ENCODE data around the gene LMNTD2. TPM values are rescaled to one million over a fixed set of nuclear protein-coding genes. Genes with fewer than 3 reads are reported as not detected.

The LMNTD2 gene, protein sequence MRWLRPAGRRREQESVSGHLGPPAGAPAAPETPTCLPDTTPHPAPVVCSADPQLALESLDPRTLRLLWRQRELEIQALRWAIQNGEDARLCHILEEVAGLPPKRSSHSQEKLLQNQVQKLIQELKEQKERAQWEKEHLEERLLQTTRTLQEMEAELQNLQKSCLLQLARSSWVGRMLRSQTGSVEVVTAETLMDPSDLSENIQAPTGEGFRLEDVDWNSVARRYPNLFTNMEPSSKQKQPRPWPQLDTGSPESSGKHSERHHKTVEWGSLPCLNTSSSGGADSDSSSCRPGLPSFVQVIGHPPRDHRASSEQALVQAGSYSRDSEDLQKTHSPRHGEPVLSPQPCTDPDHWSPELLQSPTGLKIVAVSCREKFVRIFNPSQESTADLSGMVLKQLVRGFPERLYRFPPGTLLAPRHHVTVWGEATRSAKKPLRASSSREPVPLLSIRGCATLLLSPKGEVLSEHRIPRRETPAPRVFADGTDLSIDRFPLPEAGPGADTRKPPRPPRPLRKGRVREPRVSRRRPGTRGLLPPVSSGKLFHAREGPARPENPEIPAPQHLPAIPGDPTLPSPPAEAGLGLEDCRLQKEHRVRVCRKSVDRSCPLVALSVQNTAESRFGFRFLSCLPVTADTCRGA
- total RNA-seq (ENCODE audit: low replicate concordance), result 0.45 TPM in 1 of 2 replicates, not detected in the other

DNA sequence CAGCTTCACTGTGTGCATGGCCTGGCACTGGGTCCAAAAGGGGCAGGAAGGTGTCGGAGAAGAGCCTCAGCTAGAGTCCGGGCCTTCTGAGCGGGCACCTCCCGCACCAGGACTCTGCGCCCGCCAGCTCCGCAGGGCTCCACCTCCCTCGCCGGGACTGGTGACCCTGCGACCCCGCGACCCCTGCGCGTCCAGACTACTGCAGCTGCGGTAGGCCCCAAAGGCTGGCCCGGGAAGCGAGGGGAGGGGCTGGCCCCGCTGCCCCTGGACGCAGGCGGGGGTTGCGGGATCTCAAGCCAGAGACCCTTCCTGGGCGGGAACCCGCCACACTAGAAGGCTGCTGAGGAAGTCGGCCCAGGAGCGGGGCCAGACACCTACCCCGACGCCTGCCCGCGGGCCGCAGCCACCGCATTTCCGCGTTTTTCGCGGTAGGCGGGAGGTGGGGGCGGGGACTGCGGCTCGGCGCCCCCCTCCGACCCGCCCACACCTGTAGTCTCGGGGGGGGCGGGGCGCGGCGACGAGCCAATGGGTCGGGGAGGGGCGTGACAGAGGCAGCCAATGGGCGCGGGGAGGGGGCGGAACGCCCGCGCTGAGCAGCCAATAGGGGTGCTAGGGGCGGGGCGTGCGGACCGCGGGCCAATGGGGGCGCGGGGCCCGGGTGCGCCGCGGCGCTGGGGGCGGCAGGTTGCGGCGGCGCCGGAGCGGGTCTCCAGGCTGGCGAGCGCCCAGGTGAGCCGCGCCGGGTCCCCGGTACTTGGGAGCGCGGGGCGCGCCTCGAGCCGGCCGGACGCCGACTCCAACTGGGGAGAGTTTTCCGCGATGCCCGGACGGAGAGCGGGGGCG, at the start of gene LMNTD2, which contains the start of gene RASSF7:
LMNTD2 (minus strand) TSS at position 434 of the 843 bp plus-strand sequence; CDS start at position 412, 22 bp downstream.
RASSF7 (plus strand) TSS at position 666 of the 843 bp plus-strand sequence. CDS start 799 bp downstream, outside the sequence.

DNA sequence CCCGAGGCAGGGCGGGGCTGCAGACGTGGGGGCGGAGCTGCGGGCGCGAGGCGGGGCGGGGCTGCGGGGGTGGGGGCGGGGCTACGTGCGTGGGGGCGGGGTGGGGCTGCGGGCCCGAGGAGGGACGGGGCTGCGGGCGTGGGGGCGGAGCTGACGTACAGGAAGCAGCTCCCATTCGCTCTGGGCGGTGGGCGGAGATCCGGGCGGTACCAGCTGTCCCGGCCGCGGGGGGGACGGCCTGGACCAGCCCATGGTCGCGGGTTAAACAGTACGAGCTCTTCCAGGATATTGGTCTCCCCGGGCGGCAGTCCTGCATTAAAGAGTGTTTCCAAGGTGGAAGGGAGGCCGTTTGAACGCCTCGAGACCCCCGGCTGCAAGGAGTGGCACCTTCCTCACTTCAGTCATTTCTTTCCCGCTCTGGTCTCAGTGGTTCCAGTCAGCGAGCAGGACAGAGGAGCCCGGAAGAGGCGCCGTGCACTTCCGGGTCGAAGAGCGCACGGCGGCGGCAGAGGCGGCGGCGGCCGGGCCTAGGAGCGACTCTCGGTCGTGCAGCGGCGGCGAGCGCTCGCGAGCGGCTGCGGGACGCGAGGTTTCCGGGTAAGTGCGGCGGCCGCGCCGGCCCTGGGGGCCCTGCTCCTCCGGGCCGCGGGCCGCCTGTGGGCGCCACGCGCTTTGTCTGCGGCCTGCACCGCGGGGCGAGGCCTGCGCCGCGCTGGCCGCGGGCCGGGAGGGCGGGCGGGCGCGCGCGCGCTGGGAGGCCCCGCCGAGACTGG, 15.6 kb upstream of the LMNTD2 start, which contains the start of gene PHRF1:
PHRF1 (plus strand) TSS at position 475 of the 773 bp plus-strand sequence. CDS start 5,043 bp downstream, outside the sequence.

DNA sequence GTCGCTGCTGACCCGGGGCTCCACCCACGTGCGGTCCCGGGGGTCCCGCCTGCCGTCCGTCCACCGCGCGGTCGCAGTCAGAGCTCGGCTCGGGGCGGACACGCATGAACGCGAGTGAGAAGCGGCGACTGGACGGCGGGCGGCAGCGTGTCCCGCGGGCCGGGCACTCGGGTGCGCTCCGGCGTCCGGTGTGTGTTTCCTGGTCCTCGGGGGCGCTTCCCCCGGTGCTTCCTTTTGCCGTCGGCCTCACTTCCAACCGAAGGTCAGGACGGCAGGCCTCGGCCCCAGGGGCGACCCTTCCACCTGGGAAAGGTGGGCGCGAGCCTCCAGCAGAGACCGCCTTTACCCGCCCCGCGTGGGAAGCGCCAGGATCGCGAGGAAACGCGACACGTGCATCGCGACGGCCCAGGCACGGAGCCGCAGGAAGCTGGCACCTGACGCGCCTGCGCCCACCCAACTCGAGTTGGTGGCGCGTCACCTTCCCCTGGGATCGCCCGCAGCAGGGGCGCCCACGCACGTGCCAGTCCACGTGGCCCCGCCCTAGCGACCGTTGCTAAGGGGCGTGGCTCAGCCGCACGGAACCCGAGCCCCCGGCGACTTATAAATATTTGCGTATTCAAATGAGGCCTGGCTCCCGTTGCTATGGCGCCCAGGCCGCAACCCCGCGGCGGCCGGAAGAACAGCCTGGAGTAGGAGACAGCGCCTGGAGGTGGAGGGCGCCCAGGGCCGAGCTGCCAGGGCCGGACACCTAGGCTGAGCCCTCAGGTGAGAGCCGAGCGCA, 23.5 kb downstream of the LMNTD2 start, which contains the start of gene LRRC56:
LRRC56 (plus strand) TSS at position 687 of the 781 bp plus-strand sequence. CDS start 3,158 bp downstream, outside the sequence.

DNA sequence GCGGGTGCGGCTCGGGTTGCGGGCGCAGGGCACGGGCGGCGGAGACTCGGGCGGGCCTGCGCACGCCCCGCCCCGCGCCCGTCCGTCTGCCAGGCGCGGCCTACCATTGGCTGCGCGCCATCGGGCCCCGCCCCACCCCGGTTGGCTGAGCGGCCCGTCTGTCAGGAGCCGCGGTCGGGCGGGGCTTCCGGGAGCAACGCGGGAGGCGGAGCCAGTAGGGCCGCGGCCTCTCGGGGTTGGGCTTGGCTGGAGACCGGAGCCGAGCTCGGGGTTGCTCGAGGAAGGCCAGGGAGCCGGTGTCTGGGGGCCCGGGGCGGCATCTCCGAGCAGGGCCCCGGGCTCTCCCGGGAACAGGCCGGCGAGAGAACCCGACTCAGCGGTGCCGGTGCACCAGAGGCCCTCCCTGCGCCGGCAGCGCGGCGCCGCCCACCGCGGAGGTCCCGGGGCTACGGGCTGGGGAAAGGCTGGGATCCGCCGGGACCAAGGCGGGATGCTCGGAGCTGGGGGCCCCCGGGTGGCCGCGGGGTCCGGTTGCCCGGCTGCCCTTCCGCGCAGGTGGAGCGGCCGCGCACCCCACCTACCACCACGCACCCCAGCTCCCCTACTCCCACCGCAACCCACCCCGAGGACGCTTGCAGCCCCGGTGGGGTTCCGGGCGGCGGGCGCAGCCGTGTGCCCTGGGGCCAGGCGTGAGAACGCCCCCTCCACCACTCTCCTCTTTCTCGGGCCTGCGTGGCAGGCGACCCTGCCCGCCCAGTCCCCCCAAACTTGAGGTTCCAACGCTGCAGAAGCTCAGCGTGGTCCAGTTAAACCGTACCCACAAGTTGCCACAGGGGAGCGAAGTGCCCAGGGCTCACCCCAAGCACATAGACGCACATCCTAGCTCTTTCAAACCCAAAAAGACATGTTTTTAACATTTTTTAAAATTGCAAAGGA, 24.8 kb downstream of the LMNTD2 start, which contains the start of gene HRAS:
HRAS (minus strand) TSS at position 58 of the 936 bp plus-strand sequence.

DNA sequence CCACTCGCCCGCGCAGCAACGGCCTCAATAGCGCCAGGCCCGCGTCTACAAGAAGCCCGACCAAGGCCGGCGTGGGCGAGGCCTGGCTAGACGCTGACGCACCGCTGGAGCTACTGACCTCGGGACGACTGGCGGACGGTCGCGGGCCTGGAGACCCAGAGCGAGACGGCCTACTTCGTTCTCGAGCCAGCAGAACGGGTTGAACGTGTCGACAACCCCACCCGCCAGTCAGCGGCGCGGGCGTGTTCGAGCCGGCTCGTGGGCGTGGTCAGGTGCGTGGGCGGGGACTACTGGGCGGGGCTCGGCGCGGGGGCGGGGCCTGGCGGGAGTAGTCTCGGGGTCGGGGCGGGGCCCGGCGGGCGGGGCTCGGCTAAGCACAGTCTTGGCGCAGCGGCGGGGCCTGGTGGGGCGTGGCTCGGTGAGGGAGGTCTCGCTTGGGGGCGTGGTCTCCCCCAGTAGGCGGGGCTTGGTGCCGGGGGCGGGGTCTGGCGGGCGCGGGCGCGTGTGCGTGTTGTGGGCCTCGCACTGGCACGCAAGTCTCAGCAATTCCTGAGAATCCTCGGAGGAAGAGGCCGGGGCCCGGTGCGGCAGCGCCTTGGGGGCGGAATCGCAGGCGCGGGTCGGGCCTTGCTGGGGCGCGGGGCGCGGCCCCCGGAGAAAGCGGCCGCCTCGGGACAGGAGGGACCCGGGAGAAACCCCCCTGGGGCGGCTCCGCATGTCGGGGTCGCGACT, 53.4 kb downstream of the LMNTD2 start, which contains the start of gene RNH1:
RNH1 (minus strand) TSS at position 248 of the 732 bp plus-strand sequence. CDS start 5,080 bp downstream, outside the sequence.

Other genes with a start within 250 kb of the LMNTD2 start
- gene IFITM1, start 246.7 kb downstream of the LMNTD2 start, total RNA-seq (ENCODE audit: low replicate concordance), result 12.6 and 143 TPM in 2 replicates
- gene IFITM3, start 239.9 kb downstream of the LMNTD2 start, total RNA-seq (ENCODE audit: low replicate concordance), result 74.6 and 147 TPM in 2 replicates
- gene B4GALNT4, start 191.2 kb downstream of the LMNTD2 start, total RNA-seq (ENCODE audit: low replicate concordance), result 1.1 and 2.8 TPM in 2 replicates
- 0.12 and 0.60 TPM in 2 replicates for gene PKP3, start 166.5 kb downstream of the LMNTD2 start, total RNA-seq (ENCODE audit: low replicate concordance)
- gene SIGIRR, start 145.7 kb downstream of the LMNTD2 start, total RNA-seq (ENCODE audit: low replicate concordance), result 5.7 and 17.8 TPM in 2 replicates
- not detected in 2 replicates for gene ANO9, start 118.7 kb downstream of the LMNTD2 start, total RNA-seq (ENCODE audit: low replicate concordance)
- 26.9 and 49.1 TPM in 2 replicates for gene PTDSS2, start 110.5 kb downstream of the LMNTD2 start, total RNA-seq (ENCODE audit: low replicate concordance)
- 372 and 844 TPM in 2 replicates for gene RNH1, start 53.5 kb downstream of the LMNTD2 start, total RNA-seq (ENCODE audit: low replicate concordance)
- 84.7 and 112 TPM in 2 replicates for gene HRAS, start 25.2 kb downstream of the LMNTD2 start, total RNA-seq (ENCODE audit: low replicate concordance)
- gene LRRC56, start 23.2 kb downstream of the LMNTD2 start, total RNA-seq (ENCODE audit: low replicate concordance), result 0.23 TPM in 2 replicates
- 1.4 and 8.6 TPM in 2 replicates for gene RASSF7, start 232 bp upstream of the LMNTD2 start, total RNA-seq (ENCODE audit: low replicate concordance)
- 16.6 and 19.2 TPM in 2 replicates for gene PHRF1, start 15.7 kb upstream of the LMNTD2 start, total RNA-seq (ENCODE audit: low replicate concordance)
- gene IRF7, start 55.2 kb upstream of the LMNTD2 start, total RNA-seq (ENCODE audit: low replicate concordance), result 3.7 and 7.7 TPM in 2 replicates
- not detected in 2 replicates for gene CDHR5, start 64.2 kb upstream of the LMNTD2 start, total RNA-seq (ENCODE audit: low replicate concordance)
- gene SCT, start 66.4 kb upstream of the LMNTD2 start, total RNA-seq (ENCODE audit: low replicate concordance), result not detected in 2 replicates
- not detected in 2 replicates for gene DRD4, start 76.5 kb upstream of the LMNTD2 start, total RNA-seq (ENCODE audit: low replicate concordance)
- 29.6 and 31.8 TPM in 2 replicates for gene DEAF1, start 134.5 kb upstream of the LMNTD2 start, total RNA-seq (ENCODE audit: low replicate concordance)
- gene TMEM80, start 135.1 kb upstream of the LMNTD2 start, total RNA-seq (ENCODE audit: low replicate concordance), result 2.9 and 5.7 TPM in 2 replicates
- gene EPS8L2, start 145.5 kb upstream of the LMNTD2 start, total RNA-seq (ENCODE audit: low replicate concordance), result 44.3 and 83.2 TPM in 2 replicates
- gene TALDO1, start 186.7 kb upstream of the LMNTD2 start, total RNA-seq (ENCODE audit: low replicate concordance), result 69.4 and 177 TPM in 2 replicates
- 17.4 and 20.2 TPM in 2 replicates for gene GATD1, start 216.7 kb upstream of the LMNTD2 start, total RNA-seq (ENCODE audit: low replicate concordance)
- gene CEND1, start 229.4 kb upstream of the LMNTD2 start, total RNA-seq (ENCODE audit: low replicate concordance), result 0.23 TPM in 1 of 2 replicates, not detected in the other
- 5.1 and 21.5 TPM in 2 replicates for gene SLC25A22, start 237.5 kb upstream of the LMNTD2 start, total RNA-seq (ENCODE audit: low replicate concordance)
- 3.4 and 4.0 TPM in 2 replicates for gene PIDD1, start 244.5 kb upstream of the LMNTD2 start, total RNA-seq (ENCODE audit: low replicate concordance)
- 397 and 872 TPM in 2 replicates for gene RPLP2, start 249.2 kb upstream of the LMNTD2 start, total RNA-seq (ENCODE audit: low replicate concordance)

Measured in smooth muscle cell of the coronary artery (primary cell).